IPS DF 6.9 (cell line): ENCODE results near the gene SEPTIN5.

Experiments used
- DNase-seq: peaks from one replicate; pipeline ENCODE4 v3.0.0-alpha.2; 2013; ENCODE audit warnings: low read depth, low spot score
- H3K27ac ChIP-seq: one replicate; pipeline ENCODE4 v1.5.1; 2013; ENCODE audit warnings: low read length, control low read depth
- H3K27me3 ChIP-seq: 2 replicates; pipeline ENCODE4 v1.6.1; 2013; ENCODE audit warnings: mild to moderate bottlenecking, low read length; ENCODE audit not compliant: control insufficient read depth, insufficient read depth
- H3K36me3 ChIP-seq: 2 replicates; pipeline ENCODE4 v1.6.1; 2013; ENCODE audit warnings: low read length; ENCODE audit not compliant: control insufficient read depth, insufficient read depth
- H3K4me1 ChIP-seq: 2 replicates; pipeline ENCODE4 v1.6.1; 2013; ENCODE audit warnings: low read length; ENCODE audit not compliant: control insufficient read depth, insufficient read depth
- H3K4me3 ChIP-seq: 2 replicates; pipeline ENCODE4 v1.5.1; 2013; ENCODE audit warnings: mild to moderate bottlenecking, low read length
- H3K9me3 ChIP-seq: 2 replicates; pipeline ENCODE4 v1.6.1; 2013; ENCODE audit warnings: low read length, inconsistent platforms; ENCODE audit not compliant: control insufficient read depth, insufficient read depth
- WGBS: extraction: QIAGEN DNeasy Blood & Tissue Kit; methylation state at CpG from one replicate; pipeline ENCODE4 v1.1.7; 2013; ENCODE audit warnings: mixed read lengths, missing lambda C conversion rate; ENCODE audit not compliant: insufficient read length, insufficient coverage; 5-methylcytosine and 5-hydroxymethylcytosine counted together

SEPTIN5 gene

GRCh38 chr22:19757985-19758895, 43.9 kb downstream of the SEPTIN5 start:
- Histone ChIP-seq H3K27me3 (peaks cover 87% of the 10 kb centered on the region), H3K4me1 (peaks cover 13% of the 10 kb centered on the region; the same call in 1 of the 2 replicates), H3K9me3 (no peaks in the 10 kb centered on the region), H3K27ac (no peak overlapping the region), H3K4me3 (no peak overlapping the region), H3K36me3 (no peaks in the 10 kb centered on the region)
- no CpG with 5 or more reads among the region's 43 CpGs for WGBS
- DNase-seq: no peak

GRCh38 chr22:19758896-19759426, 44.7 kb downstream of the SEPTIN5 start:
- no peaks in the 10 kb centered on the region for H3K36me3 ChIP-seq
- DNase-seq: no peak
- H3K27me3 ChIP-seq: peaks cover 88% of the 10 kb centered on the region
- H3K4me3 ChIP-seq: no peak overlapping the region
- no peak overlapping the region for H3K27ac ChIP-seq
- H3K4me1 ChIP-seq: peaks cover 14% of the 10 kb centered on the region
- H3K9me3 ChIP-seq: no peaks in the 10 kb centered on the region
- no CpG with 5 or more reads among the region's 21 CpGs for WGBS

DNA sequence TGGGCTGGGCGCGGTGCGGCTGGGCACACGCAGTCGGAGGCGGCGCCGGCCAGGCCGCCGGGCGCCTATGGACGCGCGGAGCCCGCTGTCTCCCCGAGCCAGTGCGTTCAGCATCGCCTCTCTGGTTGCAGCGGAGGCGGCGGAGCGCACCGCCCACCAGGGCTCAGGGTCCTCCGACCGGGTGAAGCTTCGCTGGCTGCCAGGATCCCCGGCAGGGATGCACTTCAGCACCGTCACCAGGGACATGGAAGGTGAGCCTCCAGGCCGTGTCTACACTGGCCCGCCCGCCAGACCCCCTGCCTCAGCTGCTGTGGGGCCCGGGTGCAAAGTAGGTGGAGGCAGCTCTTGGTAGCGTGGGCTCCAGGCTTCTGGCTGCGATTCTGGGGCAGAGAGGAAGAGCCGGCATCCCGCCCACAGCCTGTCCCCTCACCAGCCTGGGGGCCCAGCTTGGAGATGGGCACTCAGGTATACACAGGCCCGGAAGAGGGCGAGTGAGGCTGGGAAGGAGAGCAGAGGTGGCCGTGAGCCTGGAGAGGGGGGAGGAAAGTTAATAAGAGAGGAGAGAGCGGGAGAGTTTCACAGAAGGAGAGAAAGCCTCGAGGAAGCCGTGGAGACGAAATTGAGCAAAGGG, 45.2 kb downstream of the SEPTIN5 start:
- Histone ChIP-seq H3K27me3 (peaks cover 88% of the 10 kb centered on the region), H3K4me1 (peaks cover 15% of the 10 kb centered on the region), H3K9me3 (no peaks in the 10 kb centered on the region), H3K36me3 (no peaks in the 10 kb centered on the region), H3K4me3 (no peak overlapping the region), H3K27ac (no peak overlapping the region)
- WGBS: no CpG with 5 or more reads among the region's 43 CpGs
- no peak for DNase-seq

- Histone ChIP-seq H3K4me1 (peaks cover 19% of the 10 kb centered on the region), H3K36me3 (no peaks in the 10 kb centered on the region), H3K27me3 (peaks cover 89% of the 10 kb centered on the region), H3K9me3 (no peaks in the 10 kb centered on the region), H3K4me3 (peak within 1 kb of the TSS; percentile 16; the same call in 1 of the 2 replicates), H3K27ac (no peak within 1 kb of the TSS)
- no CpG with 5 or more reads among the region's 79 CpGs for WGBS
- no peak for DNase-seq
These were observed 46.0 kb downstream of the SEPTIN5 start, which contains the start of gene TBX1 for GRCh38 chr22:19760058-19760950. Gene TBX1, plus strand, starts transcription at chr22:19760778. Its CDS starts 66 bp downstream, at chr22:19760844.

DNA sequence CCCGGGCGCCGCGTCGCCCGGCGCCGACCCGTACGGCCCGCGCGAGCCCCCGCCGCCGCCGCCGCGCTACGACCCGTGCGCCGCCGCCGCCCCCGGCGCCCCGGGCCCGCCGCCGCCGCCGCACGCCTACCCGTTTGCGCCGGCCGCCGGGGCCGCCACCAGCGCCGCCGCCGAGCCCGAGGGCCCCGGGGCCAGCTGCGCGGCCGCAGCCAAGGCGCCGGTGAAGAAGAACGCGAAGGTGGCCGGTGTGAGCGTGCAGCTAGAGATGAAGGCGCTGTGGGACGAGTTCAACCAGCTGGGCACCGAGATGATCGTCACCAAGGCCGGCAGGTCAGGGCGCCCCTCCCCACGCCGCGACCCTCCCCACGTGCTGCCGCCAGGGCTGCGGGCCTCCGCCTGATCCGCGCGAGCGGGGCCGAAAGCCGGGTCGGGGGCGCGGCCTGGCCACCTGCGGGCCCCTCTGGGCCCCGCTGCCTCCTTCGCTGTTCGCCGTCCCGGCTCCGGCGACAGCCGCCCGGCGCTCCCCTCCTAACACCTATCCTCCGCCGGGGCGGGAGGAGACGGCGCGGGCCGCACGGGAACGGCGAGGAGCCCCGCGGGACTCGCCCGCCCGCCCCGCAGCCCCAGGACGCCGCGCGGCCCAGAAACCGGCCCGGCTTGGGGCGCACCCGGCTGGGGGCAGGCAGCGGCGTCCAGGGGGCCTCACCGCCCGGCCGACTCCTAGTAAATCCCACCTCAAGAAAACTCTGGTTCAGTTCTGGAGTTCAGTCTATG, 46.8 kb downstream of the SEPTIN5 start:
- H3K4me3 ChIP-seq: peak overlapping the region; percentile 16; the same call in 1 of the 2 replicates
- no CpG with 5 or more reads among the region's 117 CpGs for WGBS
- DNase-seq: no peak
- no peaks in the 10 kb centered on the region for H3K9me3 ChIP-seq
- H3K4me1 ChIP-seq: peaks cover 20% of the 10 kb centered on the region
- no peaks in the 10 kb centered on the region for H3K36me3 ChIP-seq
- peaks cover 88% of the 10 kb centered on the region for H3K27me3 ChIP-seq
- no peak overlapping the region for H3K27ac ChIP-seq

DNA sequence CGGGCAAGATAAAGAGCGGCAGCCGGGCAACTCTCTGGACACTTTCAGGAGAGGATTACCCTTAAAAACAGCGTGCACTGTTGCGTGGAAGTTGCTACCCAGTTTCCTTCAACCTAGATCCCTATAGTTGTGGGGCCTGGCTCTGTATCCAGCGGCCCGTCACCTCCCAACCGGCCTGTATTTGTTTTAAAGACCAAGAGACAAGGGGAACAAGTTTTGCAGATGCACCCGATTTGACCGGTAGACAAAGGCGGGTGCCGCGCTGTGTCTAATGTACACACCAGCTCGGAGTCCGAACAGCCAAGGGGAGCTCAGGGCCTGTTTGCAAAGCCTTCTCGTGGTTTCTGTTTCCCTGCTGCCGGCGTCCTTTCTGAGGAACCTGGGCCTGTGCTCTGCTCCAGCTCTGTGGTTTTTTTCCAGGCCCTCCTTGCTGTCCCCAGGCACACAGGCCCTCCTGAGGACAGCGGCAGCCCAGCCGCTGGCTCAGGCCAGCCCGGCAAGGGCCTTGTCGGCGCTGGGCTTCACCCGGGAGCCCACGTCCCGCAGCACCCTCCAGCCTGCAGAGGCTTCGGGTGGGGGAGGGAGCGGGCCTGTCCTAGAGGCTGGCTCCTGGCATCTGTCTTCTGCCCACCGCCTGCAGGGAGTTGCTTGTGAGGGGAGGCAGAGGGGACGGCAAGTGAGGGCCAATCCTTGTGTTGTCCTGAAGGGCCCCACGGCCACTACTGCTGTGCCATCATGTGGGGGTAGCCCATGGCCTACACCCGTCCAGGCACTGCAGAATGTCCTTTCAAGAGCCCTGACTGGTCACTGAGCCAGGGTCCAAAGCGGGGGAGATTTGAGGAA, 47.6 kb downstream of the SEPTIN5 start:
- no peak overlapping the region for H3K4me3 ChIP-seq
- peaks cover 88% of the 10 kb centered on the region for H3K27me3 ChIP-seq
- H3K4me1 ChIP-seq: peaks cover 19% of the 10 kb centered on the region
- H3K36me3 ChIP-seq: no peaks in the 10 kb centered on the region
- H3K27ac ChIP-seq: no peak overlapping the region
- no CpG with 5 or more reads among the region's 33 CpGs for WGBS
- no peak for DNase-seq
- no peaks in the 10 kb centered on the region for H3K9me3 ChIP-seq

- H3K27ac ChIP-seq: no peak overlapping the region
- WGBS: no CpG with 5 or more reads among the region's 34 CpGs
- H3K4me1 ChIP-seq: peaks cover 18% of the 10 kb centered on the region
- H3K36me3 ChIP-seq: no peaks in the 10 kb centered on the region
- H3K27me3 ChIP-seq: peaks cover 87% of the 10 kb centered on the region
- no peaks in the 10 kb centered on the region for H3K9me3 ChIP-seq
- no peak for DNase-seq
- no peak overlapping the region for H3K4me3 ChIP-seq
These were observed 48.5 kb downstream of the SEPTIN5 start for GRCh38 chr22:19762568-19763457.

- H3K36me3 ChIP-seq: no peaks in the 10 kb centered on the region
- no CpG with 5 or more reads among the region's 39 CpGs for WGBS
- DNase-seq: no peak
- H3K9me3 ChIP-seq: no peaks in the 10 kb centered on the region
- peaks cover 87% of the 10 kb centered on the region for H3K27me3 ChIP-seq
- H3K4me1 ChIP-seq: peaks cover 16% of the 10 kb centered on the region
- H3K4me3 ChIP-seq: no peak overlapping the region
- no peak overlapping the region for H3K27ac ChIP-seq
These were observed 49.4 kb downstream of the SEPTIN5 start for GRCh38 chr22:19763458-19764298.
